ENCODE data around the gene ACOX3.

ACOX3 gene

GRCh38 chr4:8477676-8478075, 37.2 kb upstream of the ACOX3 start:
- no peak for DNase-seq (ENCODE audit: low spot score)
- TF ChIP-seq, protein P1, sequence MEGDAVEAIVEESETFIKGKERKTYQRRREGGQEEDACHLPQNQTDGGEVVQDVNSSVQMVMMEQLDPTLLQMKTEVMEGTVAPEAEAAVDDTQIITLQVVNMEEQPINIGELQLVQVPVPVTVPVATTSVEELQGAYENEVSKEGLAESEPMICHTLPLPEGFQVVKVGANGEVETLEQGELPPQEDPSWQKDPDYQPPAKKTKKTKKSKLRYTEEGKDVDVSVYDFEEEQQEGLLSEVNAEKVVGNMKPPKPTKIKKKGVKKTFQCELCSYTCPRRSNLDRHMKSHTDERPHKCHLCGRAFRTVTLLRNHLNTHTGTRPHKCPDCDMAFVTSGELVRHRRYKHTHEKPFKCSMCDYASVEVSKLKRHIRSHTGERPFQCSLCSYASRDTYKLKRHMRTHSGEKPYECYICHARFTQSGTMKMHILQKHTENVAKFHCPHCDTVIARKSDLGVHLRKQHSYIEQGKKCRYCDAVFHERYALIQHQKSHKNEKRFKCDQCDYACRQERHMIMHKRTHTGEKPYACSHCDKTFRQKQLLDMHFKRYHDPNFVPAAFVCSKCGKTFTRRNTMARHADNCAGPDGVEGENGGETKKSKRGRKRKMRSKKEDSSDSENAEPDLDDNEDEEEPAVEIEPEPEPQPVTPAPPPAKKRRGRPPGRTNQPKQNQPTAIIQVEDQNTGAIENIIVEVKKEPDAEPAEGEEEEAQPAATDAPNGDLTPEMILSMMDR (IDR thresholded peaks at IDR 0.05; ENCODE audit: extremely low read depth, insufficient read depth, missing control alignments): no peak
- in situ Hi-C loops (cut with MboI; ENCODE audit: low pct_unique_long_range_greater_than_20kb, low sequenced_read_pairs, unreplicated experiment): no loop called here

DNA sequence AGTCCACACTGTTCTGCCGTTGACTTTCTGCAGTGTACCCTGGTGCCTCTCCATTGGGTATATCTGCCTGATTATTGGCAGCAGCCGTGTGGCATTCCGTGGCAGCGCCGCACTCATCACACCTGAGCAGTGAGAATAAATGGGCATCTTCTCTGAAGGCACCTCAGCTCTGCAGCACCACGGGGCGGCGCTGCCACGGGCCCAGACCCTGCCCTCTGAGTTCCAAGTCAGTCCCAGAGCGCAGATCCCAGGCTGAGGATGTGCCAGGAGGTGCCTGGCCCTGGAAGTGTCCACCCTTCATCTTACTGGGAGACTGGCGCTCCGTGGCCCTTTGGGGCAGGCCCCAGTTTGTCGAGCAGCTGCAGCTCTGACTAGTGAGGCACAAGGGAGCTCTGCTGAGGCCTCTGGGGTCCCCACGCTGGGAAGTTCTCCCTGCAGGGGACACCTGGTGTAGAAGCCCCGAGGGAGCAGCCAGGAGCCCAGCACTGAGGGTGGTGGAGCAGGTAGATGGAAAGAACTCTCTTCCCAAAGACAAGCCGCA, 36.6 kb upstream of the ACOX3 start:
- no peak for DNase-seq (ENCODE audit: low spot score)
- in situ Hi-C loops (cut with MboI; ENCODE audit: low pct_unique_long_range_greater_than_20kb, low sequenced_read_pairs, unreplicated experiment): no loop called here
- TF ChIP-seq, protein P1 (IDR thresholded peaks at IDR 0.05; ENCODE audit: extremely low read depth, insufficient read depth, missing control alignments): no peak

GRCh38 chr4:8475751-8476575, 35.4 kb upstream of the ACOX3 start:
- TF ChIP-seq, protein P1 (IDR thresholded peaks at IDR 0.05; ENCODE audit: extremely low read depth, insufficient read depth, missing control alignments): no peak
- in situ Hi-C loops (cut with MboI; ENCODE audit: low pct_unique_long_range_greater_than_20kb, low sequenced_read_pairs, unreplicated experiment): no loop called here

GRCh38 chr4:8474856-8475255, 34.3 kb upstream of the ACOX3 start:
- DNase-seq (ENCODE audit: low spot score): no peak
- in situ Hi-C loops (cut with MboI; ENCODE audit: low pct_unique_long_range_greater_than_20kb, low sequenced_read_pairs, unreplicated experiment): loop anchor here (25.0 kb wide), 1 partner anchor 112 kb away; the partner anchor contains the start of genes CPZ and GPR78
- TF ChIP-seq, protein P1 (IDR thresholded peaks at IDR 0.05; ENCODE audit: extremely low read depth, insufficient read depth, missing control alignments): no peak

More at GRCh38 chr4:8475751-8476575, 35.4 kb upstream of the ACOX3 start:
- DNase-seq (ENCODE audit: low spot score): no peak

DNA sequence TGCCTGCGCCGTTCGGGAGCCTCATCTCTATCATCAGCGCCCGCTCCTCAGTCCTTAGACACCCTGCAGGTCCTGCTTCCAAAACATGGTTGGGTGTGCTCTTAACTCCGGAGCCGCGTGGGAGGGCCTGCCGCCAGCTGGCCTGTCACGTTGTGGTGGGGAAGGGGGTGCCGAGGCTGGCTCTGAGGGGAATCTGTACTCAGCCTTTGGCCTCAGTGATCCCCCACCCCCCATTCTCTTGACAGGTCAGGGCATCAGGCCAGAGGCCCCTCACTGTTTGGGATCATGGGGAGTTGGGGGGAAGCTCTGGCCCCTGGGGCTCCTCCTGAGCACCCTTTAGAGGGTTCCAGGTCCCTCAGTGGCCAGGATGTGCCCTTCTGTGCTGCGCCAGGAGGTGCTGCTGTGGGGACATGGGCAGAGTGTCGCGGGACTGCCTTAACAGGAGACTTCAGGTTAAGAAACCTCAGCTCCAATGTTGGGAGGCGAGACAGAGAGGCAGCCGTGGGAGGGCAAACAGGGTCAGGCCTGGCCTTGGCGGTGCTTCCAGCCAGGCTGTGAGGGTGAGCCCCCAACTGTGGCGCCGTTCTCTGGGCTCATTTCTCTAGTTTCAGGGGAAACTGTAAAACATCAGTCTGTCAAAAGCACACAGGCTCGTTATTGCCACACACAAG, 33.5 kb upstream of the ACOX3 start:
- in situ Hi-C loops (cut with MboI; ENCODE audit: low pct_unique_long_range_greater_than_20kb, low sequenced_read_pairs, unreplicated experiment): loop anchor here (25.0 kb wide), 1 partner anchor 113 kb away; the partner anchor contains the start of genes CPZ and GPR78
- DNase-seq (ENCODE audit: low spot score): no peak
- TF ChIP-seq, protein P1 (IDR thresholded peaks at IDR 0.05; ENCODE audit: extremely low read depth, insufficient read depth, missing control alignments): no peak

DNA sequence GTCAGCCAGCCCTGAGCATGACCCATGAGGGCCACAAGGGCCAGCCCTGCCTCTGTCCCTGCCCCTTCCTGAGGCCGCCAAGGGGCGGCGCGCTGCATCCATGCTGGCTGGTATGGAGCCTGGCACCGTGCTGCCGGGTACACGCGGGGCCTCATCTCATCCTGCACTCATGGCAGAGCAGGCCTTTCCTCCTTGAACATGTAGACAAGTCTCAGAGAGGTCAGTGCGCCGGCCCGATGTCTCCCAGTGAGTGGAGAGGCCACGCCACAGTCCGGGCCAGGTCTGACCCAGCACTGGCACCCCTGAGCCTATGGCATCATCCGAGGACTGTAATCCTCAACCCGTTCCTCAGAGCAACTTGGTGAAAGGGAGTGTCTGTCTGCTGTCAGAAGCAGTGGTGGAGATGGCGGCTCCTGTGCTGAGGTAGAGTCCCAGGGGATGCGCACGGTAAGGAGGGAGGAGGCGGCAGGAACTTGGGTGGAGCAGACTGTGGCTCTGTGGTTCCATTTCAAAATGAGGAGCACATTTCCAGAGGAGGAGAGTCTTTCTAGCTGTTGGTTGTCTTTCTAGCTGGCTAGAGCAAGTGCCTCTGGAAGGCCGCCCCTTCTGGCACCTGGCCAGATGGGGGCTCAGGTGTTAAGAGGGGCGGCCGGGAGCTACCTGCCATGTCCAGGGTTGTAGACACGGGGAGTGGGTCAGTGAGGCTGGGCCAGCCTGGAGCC, 32.8 kb upstream of the ACOX3 start:
- no peak for DNase-seq (ENCODE audit: low spot score)
- in situ Hi-C loops (cut with MboI; ENCODE audit: low pct_unique_long_range_greater_than_20kb, low sequenced_read_pairs, unreplicated experiment): loop anchor here (25.0 kb wide), 1 partner anchor 114 kb away; the partner anchor contains the start of genes CPZ and GPR78
- TF ChIP-seq, protein P1 (IDR thresholded peaks at IDR 0.05; ENCODE audit: extremely low read depth, insufficient read depth, missing control alignments): no peak

Data from GM13977 (cell line).